ENCODE measurements around the gene MTPN. TPM values are rescaled to one million over a fixed set of nuclear protein-coding genes. Genes with fewer than 3 reads are reported as not detected.

The MTPN gene
- total RNA-seq, 1 donor from 2014 or later = 114 TPM

- H3K4me1 Mint-ChIP-seq = no peaks in the 10 kb centered on the region
- H3K4me3 Mint-ChIP-seq = no peak overlapping the region
- H3K27ac Mint-ChIP-seq (ENCODE audit: unreplicated experiment) = no peak overlapping the region
- no peaks in the 10 kb centered on the region for H3K9me3 Mint-ChIP-seq
- peaks cover 5% of the 10 kb centered on the region for H3K27me3 Mint-ChIP-seq (ENCODE audit: low read depth)
- no peak for TF ChIP-seq CTCF (conservative IDR thresholded peaks at IDR 0.05)
- no peaks in the 10 kb centered on the region for H3K36me3 Mint-ChIP-seq (ENCODE audit: low read depth)
- DNase-seq (ENCODE audit: low read depth, low spot score) = no peak
Measured at GRCh38 chr7:136016649-136017395, 39.7 kb upstream of the MTPN start.

DNA sequence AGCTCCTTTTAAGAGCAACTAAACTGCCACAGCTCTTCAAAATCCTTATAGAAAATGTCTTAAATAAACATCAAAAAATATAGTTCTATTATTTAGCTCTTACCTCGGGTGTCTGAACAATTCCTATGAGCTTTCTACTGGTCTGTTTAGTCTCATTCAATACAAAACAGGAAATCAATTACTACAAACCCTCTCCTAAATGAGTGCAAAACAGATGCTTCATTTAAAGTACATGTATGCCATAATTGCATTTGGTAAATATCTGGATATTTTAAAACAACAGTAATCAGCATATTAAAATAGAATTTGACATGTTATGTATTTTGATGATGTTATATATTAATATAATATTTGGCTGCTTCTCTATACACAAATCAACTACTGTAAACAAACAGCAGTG lies 38.5 kb upstream of the MTPN start:
- Mint-ChIP-seq H3K27me3 (ENCODE audit: low read depth) (peaks cover 5% of the 10 kb centered on the region), H3K9me3 (no peaks in the 10 kb centered on the region), H3K4me3 (no peak overlapping the region), H3K36me3 (ENCODE audit: low read depth) (no peaks in the 10 kb centered on the region), H3K4me1 (no peaks in the 10 kb centered on the region), H3K27ac (ENCODE audit: unreplicated experiment) (no peak overlapping the region)
- no peak for TF ChIP-seq CTCF (conservative IDR thresholded peaks at IDR 0.05)
- no peak for DNase-seq (ENCODE audit: low read depth, low spot score)

DNA sequence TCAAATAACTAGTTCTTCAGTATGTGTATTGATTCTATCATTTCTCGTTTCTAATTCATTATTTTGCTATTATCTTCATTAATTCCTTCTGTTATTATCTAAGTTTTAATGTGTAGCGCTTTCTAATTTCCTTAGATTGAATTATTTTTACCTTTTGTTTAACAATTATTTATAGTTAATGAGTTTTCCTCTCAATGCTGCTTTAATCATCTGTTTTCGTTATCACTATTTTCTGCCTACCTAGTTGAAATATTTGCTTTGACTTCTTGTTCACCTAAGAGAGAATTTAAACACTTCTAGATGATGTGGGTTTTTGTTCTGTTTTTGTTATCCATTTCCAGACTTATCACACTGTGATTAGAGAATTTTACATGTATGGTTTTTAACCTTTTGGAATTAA lies 37.5 kb upstream of the MTPN start:
- Mint-ChIP-seq H3K36me3 (ENCODE audit: low read depth) (no peaks in the 10 kb centered on the region), H3K27me3 (ENCODE audit: low read depth) (peaks cover 3% of the 10 kb centered on the region), H3K27ac (ENCODE audit: unreplicated experiment) (no peak overlapping the region), H3K4me3 (no peak overlapping the region), H3K9me3 (no peaks in the 10 kb centered on the region), H3K4me1 (no peaks in the 10 kb centered on the region)
- TF ChIP-seq CTCF (conservative IDR thresholded peaks at IDR 0.05) = no peak
- no peak for DNase-seq (ENCODE audit: low read depth, low spot score)

GRCh38 chr7:136012238-136012637 lies 35.1 kb upstream of the MTPN start:
- Mint-ChIP-seq H3K9me3 (no peaks in the 10 kb centered on the region), H3K4me3 (no peak overlapping the region), H3K27me3 (ENCODE audit: low read depth) (peaks cover 3% of the 10 kb centered on the region), H3K27ac (ENCODE audit: unreplicated experiment) (no peak overlapping the region), H3K36me3 (ENCODE audit: low read depth) (no peaks in the 10 kb centered on the region), H3K4me1 (no peaks in the 10 kb centered on the region)
- DNase-seq (ENCODE audit: low read depth, low spot score) = no peak
- no peak for TF ChIP-seq CTCF (conservative IDR thresholded peaks at IDR 0.05)

- Mint-ChIP-seq H3K27ac (ENCODE audit: unreplicated experiment) (no peak overlapping the region), H3K4me1 (no peaks in the 10 kb centered on the region), H3K4me3 (no peak overlapping the region), H3K27me3 (ENCODE audit: low read depth) (no peaks in the 10 kb centered on the region), H3K36me3 (ENCODE audit: low read depth) (no peaks in the 10 kb centered on the region), H3K9me3 (no peaks in the 10 kb centered on the region)
- no peak for DNase-seq (ENCODE audit: low read depth, low spot score)
- peak; percentile 90 for TF ChIP-seq CTCF (conservative IDR thresholded peaks at IDR 0.05)
Measured at GRCh38 chr7:136009488-136010079, 32.4 kb upstream of the MTPN start.
